Lung (tissue), 12 donors: Measurements from ENCODE around the gene PTGFR. TPM values are rescaled to one million over a fixed set of nuclear protein-coding genes. Genes with fewer than 3 reads are reported as not detected.

ENCODE experiments used
- ATAC-seq: fragments of 200-7000 bp; cut with Tn5 transposase; one replicate; pipeline ENCODE4 v1.9.1; 2020; ENCODE audit warnings: moderate number of reproducible peaks; ENCODE audit not compliant: insufficient read depth, low FRiP score
- DNase-seq, 3 donors: peaks; one replicate each; pipeline ENCODE4 v3.0.0-alpha.2; 2013 to 2017
- H3K27ac ChIP-seq, 2 donors: one replicate each; pipeline ENCODE4 v1.5.1; 2013; ENCODE audit warnings: mild to moderate bottlenecking in 2 of 2, moderate library complexity in 2 of 2, control low read depth in 1 of 2, inconsistent platforms in 1 of 2, low read depth in 1 of 2, low read length in 1 of 2
- H3K27me3 ChIP-seq, 3 donors: one replicate each; pipeline ENCODE4 v1.5.1; 2013; ENCODE audit warnings: low read length in 2 of 3; ENCODE audit not compliant: control insufficient read depth in 3 of 3, insufficient read depth in 3 of 3
- H3K36me3 ChIP-seq, 4 donors: one replicate each; pipeline ENCODE4 v1.5.1; 2013; ENCODE audit warnings: low read length in 4 of 4, mild to moderate bottlenecking in 1 of 4, moderate library complexity in 1 of 4; ENCODE audit not compliant: control insufficient read depth in 4 of 4, insufficient read depth in 4 of 4
- H3K4me1 ChIP-seq, 5 donors: one replicate each; pipeline ENCODE4 v1.5.1; 2013; ENCODE audit warnings: low read length in 5 of 5, mild to moderate bottlenecking in 2 of 5, moderate library complexity in 1 of 5; ENCODE audit not compliant: control insufficient read depth in 5 of 5, insufficient read depth in 5 of 5
- H3K4me3 ChIP-seq: one replicate; pipeline ENCODE4 v1.5.1; 2013; ENCODE audit warnings: mild to moderate bottlenecking, control low read depth, moderate library complexity
- H3K9ac ChIP-seq, 2 donors: one replicate each; pipeline ENCODE4 v1.5.1; 2013; ENCODE audit warnings: low read length in 2 of 2, control low read depth in 1 of 2; ENCODE audit not compliant: insufficient read depth in 1 of 2
- H3K9me3 ChIP-seq, 4 donors: one replicate each; pipeline ENCODE4 v1.5.1; 2013; ENCODE audit warnings: low read length in 3 of 4, mild to moderate bottlenecking in 1 of 4, moderate library complexity in 1 of 4; ENCODE audit not compliant: control insufficient read depth in 4 of 4, insufficient read depth in 3 of 4
- WGBS, 2 donors: extraction: QIAGEN DNeasy Blood & Tissue Kit; methylation state at CpG; one replicate each; pipeline ENCODE4 v1.1.7; 2013; 5-methylcytosine and 5-hydroxymethylcytosine counted together
- polyA plus RNA-seq, 2 donors: library from polyadenylated mRNA; stranded (reverse); fragments of 200-250 nt; gene quantifications; one replicate each; pipeline ENCODE4 v1.2.1, GENCODE V29; 2013
- total RNA-seq, 2 donors: library from RNA; depleted of rRNA in 1 of 2; stranded (reverse); fragments of >200 nt in 1 of 2; gene quantifications; one replicate each; pipeline ENCODE4 v1.2.1, GENCODE V29; 2014 to 2021
- TF ChIP-seq, protein P1 (sequence below): IDR thresholded peaks from 2 replicates; pipeline ENCODE4 v1.5.1; 2012; ENCODE audit warnings: mild to moderate bottlenecking; ENCODE audit errors: control extremely low read depth, extremely low read depth
- donor health status: control.
- donor health status: control.
- donor health status: Bipolar disorder and iron deficiency.
- donor health status: healthy.
- donor health status: DM: yes; HTN: yes; CAD: no.

PTGFR gene
- total and polyA plus RNA-seq, 4 donors = 0.68 to 4.8 (median 2.9) TPM

DNA sequence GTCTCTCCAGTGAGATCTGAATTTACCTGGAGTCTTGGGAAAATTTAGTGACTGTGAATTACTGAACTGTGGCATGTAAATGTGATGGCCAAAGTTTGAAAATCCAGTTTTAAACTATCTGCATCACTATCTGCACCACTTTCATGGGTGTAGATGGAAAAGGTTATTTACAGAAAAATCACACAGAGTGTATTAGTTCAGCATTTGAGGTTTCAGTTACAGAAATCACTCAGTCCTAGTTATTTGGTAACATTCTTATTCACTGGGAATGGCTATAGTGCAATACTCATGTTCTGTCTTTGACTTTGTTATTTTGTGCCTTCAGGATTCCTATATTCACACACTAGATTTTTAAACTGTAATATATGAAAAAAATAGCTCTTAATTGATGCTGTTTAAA is 68.9 kb downstream of the PTGFR start:
- H3K4me1 ChIP-seq = no peaks in the 10 kb centered on the region
- H3K27ac ChIP-seq = no peak overlapping the region
- no peak overlapping the region for H3K9ac ChIP-seq
- no peaks in the 10 kb centered on the region for H3K36me3 ChIP-seq
- TF ChIP-seq, protein P1, sequence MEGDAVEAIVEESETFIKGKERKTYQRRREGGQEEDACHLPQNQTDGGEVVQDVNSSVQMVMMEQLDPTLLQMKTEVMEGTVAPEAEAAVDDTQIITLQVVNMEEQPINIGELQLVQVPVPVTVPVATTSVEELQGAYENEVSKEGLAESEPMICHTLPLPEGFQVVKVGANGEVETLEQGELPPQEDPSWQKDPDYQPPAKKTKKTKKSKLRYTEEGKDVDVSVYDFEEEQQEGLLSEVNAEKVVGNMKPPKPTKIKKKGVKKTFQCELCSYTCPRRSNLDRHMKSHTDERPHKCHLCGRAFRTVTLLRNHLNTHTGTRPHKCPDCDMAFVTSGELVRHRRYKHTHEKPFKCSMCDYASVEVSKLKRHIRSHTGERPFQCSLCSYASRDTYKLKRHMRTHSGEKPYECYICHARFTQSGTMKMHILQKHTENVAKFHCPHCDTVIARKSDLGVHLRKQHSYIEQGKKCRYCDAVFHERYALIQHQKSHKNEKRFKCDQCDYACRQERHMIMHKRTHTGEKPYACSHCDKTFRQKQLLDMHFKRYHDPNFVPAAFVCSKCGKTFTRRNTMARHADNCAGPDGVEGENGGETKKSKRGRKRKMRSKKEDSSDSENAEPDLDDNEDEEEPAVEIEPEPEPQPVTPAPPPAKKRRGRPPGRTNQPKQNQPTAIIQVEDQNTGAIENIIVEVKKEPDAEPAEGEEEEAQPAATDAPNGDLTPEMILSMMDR = no peak
- no peak for ATAC-seq
- no peaks in the 10 kb centered on the region for H3K9me3 ChIP-seq
- H3K4me3 ChIP-seq = no peak overlapping the region
- H3K27me3 ChIP-seq = no peaks in the 10 kb centered on the region
- DNase-seq = no peak

DNA sequence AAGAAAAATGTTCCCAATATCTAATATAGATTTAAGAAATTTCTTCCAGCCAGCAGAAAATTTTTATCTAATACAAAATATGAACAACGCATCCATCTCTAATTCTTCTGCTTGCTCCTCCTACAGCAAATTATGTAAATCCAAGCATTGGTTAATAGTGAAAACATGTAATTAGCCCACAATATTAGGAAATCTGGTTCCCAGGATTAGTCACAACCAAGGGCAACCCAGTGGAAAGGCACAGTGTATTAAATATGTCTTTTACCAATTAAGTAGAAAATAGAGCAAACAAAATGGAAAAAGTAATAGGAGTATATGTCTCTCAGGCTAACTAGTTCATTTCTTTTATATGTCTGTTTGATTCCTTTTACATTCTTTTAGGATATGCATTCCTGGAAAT is 70.0 kb downstream of the PTGFR start:
- no peaks in the 10 kb centered on the region for H3K4me1 ChIP-seq
- no peaks in the 10 kb centered on the region for H3K9me3 ChIP-seq
- 88 to 98% methylated on average over 1 of the region's 1 CpG for WGBS, 2 donors
- no peak overlapping the region for H3K9ac ChIP-seq
- H3K4me3 ChIP-seq = no peak overlapping the region
- H3K27ac ChIP-seq = no peak overlapping the region
- TF ChIP-seq, protein P1 = no peak
- ATAC-seq = no peak
- DNase-seq = no peak
- no peaks in the 10 kb centered on the region for H3K36me3 ChIP-seq
- H3K27me3 ChIP-seq = no peaks in the 10 kb centered on the region

DNA sequence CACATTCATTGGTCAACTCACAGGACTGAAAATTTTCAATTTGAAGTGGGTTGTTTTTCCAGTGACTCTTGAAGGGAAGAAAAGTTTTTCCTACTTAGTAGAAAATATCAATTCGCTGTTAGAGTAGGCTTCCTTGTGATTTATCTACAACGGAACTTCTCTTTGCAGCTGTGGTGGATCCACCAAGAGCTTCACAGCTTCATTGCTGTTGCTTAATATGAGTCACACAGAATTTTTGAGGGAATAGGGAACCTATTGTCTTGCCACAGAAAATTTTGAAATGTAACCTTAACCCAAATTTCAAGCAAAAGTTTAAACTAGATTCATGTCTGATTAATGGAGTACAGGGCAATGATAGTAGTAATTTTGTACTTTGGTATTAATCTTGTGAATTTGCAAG is 71.1 kb downstream of the PTGFR start:
- Histone ChIP-seq H3K27me3 (no peaks in the 10 kb centered on the region), H3K9ac (no peak overlapping the region), H3K9me3 (no peaks in the 10 kb centered on the region), H3K36me3 (no peaks in the 10 kb centered on the region), H3K27ac (no peak overlapping the region), H3K4me3 (no peak overlapping the region), H3K4me1 (no peaks in the 10 kb centered on the region)
- WGBS, 2 donors = 83 to 88% methylated on average over 2 of the region's 2 CpGs
- TF ChIP-seq, protein P1 = no peak
- ATAC-seq = no peak
- no peak for DNase-seq

DNA sequence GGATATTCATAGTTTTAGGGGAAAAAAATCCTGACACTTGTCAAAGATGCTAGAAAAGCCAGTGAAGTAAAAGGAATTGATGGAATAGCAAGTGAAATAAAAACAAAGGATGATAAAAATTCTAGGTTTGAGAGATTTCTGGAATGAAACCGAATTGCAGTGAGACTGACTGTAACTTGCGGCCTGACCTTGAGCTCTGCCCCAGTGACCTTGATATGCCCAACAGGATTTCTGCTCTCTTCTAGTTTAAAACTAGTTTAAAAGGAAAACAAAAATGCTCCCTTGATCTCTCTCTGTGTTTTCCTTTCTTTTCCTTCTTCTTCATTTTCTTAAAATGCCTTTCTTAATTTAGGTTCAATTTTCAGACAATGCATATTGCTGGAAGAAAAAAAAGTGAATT is 74.6 kb downstream of the PTGFR start:
- DNase-seq (no peak), ATAC-seq (no peak)
- Histone ChIP-seq H3K9me3 (no peaks in the 10 kb centered on the region), H3K27ac (no peak overlapping the region), H3K27me3 (no peaks in the 10 kb centered on the region), H3K4me1 (no peaks in the 10 kb centered on the region), H3K36me3 (no peaks in the 10 kb centered on the region), H3K4me3 (no peak overlapping the region), H3K9ac (no peak overlapping the region)
- 84 to 89% methylated on average over 2 of the region's 2 CpGs for WGBS, 2 donors
- TF ChIP-seq, protein P1 = no peak
